HG02970 (cell line): ENCODE data around the gene HS3ST4.

Experiments used
- ATAC-seq: cut with Tn5 transposase; IDR thresholded peaks from one replicate; pipeline ENCODE4 v1.9.1; 2021; ENCODE audit warnings: mild to moderate bottlenecking, moderate library complexity, moderate number of reproducible peaks; ENCODE audit not compliant: unreplicated experiment, low FRiP score

HS3ST4 gene

GRCh38 chr16:25877103-25877502 lies 185.3 kb downstream of the HS3ST4 start:
- no peak for ATAC-seq

GRCh38 chr16:25886598-25886997 lies 194.8 kb downstream of the HS3ST4 start:
- no peak for ATAC-seq

- no peak for ATAC-seq
Observed at GRCh38 chr16:25888868-25889267, 197.1 kb downstream of the HS3ST4 start.

GRCh38 chr16:25893332-25893731 lies 201.6 kb downstream of the HS3ST4 start:
- ATAC-seq = no peak

- no peak for ATAC-seq
Observed at GRCh38 chr16:25894093-25894492, 202.3 kb downstream of the HS3ST4 start.

- ATAC-seq = no peak
Observed at GRCh38 chr16:25895380-25895779, 203.6 kb downstream of the HS3ST4 start.

DNA sequence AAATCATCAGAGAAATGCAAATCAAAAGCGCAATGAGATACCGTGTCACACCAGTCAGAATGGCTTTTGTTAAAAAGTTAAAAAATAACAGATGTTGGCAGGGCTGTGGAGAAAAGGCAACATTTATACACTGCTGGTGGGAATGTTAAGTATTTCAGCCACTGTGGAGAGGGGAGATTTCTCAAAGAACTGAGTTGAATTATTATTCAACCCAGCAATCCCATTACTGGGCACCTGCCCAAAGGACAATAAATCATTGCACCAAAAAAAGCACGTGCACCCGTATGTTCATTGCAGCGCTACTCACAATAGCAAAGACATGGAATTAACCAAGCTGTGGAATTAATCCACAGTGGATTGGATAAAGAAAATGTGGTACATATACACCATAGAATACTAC lies 204.7 kb downstream of the HS3ST4 start:
- ATAC-seq = no peak

GRCh38 chr16:25897702-25898101 lies 205.9 kb downstream of the HS3ST4 start:
- ATAC-seq = no peak

GRCh38 chr16:25905810-25906209 lies 214.1 kb downstream of the HS3ST4 start:
- ATAC-seq = no peak

DNA sequence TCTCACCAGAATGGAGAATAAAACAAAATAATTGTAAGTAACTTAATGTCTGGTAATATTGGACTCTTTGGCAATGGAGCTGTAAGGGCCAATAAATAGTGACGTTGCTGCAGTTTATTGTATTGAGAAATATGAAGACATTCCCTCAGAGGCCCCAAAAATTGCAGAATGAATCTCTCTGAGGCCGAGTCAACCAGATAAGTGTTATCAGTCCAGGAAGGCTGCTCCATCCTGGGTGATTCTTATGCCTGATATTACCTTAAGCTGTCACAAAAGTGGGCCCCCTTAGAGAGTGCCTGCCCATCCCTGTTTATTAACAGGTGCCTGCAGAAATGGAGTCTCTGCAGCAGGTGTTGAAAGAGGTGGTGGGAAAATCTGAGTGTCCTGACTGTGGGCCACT lies 219.2 kb downstream of the HS3ST4 start:
- no peak for ATAC-seq

DNA sequence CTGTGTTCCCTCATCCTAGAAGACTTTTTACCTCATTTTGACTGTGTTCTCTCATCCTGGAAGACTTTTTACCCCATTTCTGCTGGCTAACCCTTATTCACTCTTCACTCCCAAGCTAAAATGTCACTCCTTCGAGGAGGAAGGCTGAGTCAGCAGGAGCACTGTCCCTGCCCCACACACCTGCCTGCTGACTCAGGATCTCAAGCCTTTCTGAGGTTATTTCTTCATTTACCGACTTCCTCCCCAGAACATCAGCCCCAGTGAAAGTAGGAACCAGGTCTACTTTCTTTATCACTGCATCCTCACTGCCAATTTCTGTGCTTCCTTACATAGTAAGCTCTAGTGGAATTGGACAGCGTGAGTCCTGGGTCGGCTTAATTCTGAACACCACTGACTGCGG lies 220.6 kb downstream of the HS3ST4 start:
- ATAC-seq = no peak

GRCh38 chr16:25914357-25914962 lies 222.7 kb downstream of the HS3ST4 start:
- no peak for ATAC-seq

- no peak for ATAC-seq
Observed at GRCh38 chr16:25916037-25916436, 224.3 kb downstream of the HS3ST4 start.

DNA sequence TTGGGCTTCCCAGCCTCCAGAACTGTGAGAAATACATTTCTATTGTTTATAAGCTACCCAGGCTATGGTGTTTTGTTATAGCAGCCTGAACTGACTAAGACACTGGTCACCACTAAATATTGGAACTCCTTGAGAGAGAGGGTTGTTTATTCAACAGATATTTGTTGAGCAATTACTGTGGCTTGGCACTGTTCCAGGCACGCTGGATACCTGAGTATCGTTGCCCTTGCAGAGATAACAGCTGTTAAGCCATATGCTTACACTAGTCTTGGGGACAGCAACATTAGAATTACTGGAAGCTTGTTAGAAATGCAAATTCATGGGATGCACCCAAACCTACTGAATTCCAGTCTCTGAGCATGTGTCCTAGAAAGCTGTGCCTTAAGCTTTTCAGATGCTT lies 230.7 kb downstream of the HS3ST4 start:
- no peak for ATAC-seq

GRCh38 chr16:25925421-25925820 lies 233.7 kb downstream of the HS3ST4 start:
- no peak for ATAC-seq

DNA sequence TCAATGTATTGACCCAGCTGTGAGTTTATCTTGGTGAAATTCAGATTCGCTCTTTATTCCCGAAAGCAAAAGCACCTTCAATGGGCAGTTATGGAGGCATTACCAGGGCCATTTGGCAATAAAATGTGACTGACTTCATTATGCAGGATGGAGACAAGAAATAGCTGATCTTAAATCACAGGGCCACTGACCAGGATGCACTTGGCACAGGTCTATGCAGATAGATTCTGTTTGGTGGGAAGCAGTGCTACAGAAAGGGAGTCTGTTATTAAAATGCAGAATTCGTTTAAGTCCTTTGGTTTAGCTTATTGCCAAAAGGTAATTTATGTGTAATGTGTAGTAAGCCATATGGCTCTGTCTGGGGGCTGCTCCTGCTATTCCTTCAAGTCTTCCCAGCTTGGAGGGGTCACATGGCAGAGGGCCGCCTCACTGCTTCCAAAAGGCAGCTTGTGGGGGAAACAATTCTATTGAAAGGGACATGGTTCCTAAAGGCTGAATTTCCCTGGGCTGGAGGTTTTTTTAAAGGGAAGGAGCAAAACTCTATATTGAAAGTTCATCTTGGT lies 239.8 kb downstream of the HS3ST4 start:
- ATAC-seq = no peak

DNA sequence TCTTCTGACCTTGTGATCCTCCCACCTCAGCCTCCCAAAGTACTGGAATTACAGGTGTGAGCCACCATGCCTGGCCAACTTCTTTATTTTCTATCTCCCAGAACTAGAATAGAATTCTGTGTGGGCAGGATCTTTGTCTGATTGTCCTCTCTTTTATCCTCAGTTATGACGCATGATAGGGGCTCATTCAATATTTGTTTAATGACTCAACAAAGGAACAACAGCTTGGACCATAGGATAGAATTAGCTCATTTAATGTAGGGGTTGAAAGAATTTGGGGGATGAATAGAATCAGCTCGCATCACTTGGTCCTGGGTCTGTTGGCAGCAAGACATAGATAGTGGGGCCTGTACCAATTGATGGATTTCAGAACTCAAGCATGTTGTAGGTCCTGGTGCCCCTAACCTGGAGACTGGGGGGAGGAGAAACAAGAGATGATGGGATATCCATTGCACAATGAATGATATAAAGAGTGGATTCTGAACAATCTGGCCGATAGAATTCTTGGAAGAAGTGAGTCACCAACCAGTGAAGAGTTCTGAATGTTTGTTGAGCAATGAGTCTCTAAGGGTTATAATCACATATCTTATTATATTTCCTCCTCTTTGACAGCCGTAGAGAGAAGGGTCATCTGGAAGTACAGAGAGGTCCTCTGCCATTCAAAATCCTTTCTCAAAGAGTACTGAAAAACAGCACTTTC lies 250.2 kb downstream of the HS3ST4 start:
- ATAC-seq = no peak

GRCh38 chr16:25950586-25951281 lies 259.0 kb downstream of the HS3ST4 start:
- ATAC-seq = no peak

DNA sequence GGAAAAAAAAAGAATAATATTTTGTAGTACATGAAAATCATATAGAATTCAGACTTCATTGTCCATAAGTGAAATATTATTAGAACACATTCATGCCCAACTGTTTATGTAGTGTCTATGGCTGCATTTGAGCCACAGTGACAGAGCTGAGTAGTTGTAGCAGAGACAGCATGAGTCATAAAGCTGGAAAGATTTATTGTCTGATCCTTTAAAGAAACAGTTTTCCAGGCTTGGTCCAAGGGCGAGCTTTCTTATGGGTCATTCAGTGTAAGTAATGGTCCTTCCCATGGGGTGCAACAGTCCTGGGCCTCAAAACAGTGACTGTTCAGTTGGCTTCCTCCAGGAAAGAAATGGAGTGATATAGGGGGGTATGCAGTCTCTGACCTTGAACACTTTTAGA lies 260.2 kb downstream of the HS3ST4 start:
- no peak for ATAC-seq

DNA sequence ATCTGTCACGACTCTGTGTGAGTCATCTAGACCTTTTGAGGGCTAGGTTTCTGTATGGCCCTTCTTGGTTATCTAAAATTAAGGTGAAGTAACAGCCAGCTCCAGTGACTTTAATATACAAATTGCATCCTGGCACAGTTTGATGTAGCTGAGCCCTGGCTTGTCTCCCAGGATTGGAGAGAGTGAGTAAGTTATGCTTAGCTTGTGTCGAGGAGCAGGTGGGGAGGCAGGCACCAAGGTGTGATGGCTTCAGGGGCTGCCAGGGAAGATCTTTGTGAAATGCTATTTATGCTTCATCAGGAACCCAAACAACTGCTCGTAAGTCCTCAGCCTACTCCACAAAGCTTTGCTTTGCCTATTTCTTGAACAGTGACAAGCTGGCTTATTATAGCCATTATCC lies 261.2 kb downstream of the HS3ST4 start:
- no peak for ATAC-seq

GRCh38 chr16:25957707-25958106 lies 265.9 kb downstream of the HS3ST4 start:
- no peak for ATAC-seq
